ENCODE data around the gene SCN4B. TPM values are rescaled to one million over a fixed set of nuclear protein-coding genes. Genes with fewer than 3 reads are reported as not detected.

Gene SCN4B
- total and polyA plus RNA-seq, 8 donors: 2.2 to 10.1 (median 7.5) TPM

DNA sequence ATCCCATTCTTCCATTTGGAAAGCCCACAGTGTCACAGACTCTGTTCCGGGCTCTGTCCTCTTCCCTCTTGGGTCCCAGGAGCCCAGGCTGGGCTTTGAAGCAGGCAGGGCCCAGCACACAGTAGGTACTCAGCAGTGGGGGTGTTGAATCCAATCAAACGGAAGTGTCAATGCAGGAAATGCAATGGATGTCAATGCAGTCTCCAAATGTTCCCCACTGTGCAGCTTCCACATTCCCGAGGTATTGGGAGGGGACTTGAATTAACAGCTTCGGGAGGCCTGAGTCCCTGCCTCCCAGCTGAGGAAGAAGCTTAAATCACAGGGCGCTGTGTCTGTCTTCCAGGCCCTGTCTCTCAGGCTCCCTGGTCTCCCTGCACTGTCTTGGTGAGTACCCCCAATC is 44.1 kb downstream of the SCN4B start:
- DNase-seq: no peak
- TF ChIP-seq, protein P1, sequence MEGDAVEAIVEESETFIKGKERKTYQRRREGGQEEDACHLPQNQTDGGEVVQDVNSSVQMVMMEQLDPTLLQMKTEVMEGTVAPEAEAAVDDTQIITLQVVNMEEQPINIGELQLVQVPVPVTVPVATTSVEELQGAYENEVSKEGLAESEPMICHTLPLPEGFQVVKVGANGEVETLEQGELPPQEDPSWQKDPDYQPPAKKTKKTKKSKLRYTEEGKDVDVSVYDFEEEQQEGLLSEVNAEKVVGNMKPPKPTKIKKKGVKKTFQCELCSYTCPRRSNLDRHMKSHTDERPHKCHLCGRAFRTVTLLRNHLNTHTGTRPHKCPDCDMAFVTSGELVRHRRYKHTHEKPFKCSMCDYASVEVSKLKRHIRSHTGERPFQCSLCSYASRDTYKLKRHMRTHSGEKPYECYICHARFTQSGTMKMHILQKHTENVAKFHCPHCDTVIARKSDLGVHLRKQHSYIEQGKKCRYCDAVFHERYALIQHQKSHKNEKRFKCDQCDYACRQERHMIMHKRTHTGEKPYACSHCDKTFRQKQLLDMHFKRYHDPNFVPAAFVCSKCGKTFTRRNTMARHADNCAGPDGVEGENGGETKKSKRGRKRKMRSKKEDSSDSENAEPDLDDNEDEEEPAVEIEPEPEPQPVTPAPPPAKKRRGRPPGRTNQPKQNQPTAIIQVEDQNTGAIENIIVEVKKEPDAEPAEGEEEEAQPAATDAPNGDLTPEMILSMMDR (IDR thresholded peaks at IDR 0.05): no peak
- no peak for ATAC-seq
- intact Hi-C loops (cut with DNase I): no loop called here
- no peaks in the 10 kb centered on the region for H3K9me3 ChIP-seq
- H3K27ac ChIP-seq: no peak overlapping the region
- no peaks in the 10 kb centered on the region for H3K4me1 ChIP-seq
- H3K27me3 ChIP-seq: no peaks in the 10 kb centered on the region
- H3K36me3 ChIP-seq: no peaks in the 10 kb centered on the region
- no peak overlapping the region for H3K4me3 ChIP-seq

DNA sequence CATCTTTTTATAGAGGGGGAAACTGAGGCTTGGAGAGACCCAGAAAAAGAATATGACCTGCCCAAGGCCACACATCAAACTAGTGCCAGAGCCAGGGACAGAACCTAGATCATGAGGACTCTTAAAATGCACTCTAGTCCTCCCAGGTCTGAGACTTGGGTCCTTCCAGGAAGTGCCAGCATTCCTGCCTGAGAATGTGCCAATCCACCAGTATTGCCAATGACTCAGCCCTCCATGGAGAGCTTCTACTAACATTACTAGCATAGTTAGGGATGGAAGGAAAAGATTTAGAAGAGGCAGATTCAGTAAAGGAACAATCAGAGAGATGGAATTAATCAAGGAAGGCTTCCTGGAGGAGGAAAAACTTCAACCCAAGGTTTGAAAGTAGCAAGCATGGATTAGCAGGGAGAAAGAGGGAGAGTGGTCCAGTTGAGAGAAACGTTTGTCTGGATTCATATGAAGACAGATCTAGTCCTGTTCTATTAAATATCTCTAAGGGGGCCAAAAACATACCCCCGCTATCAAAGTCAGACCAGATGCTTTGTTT is 45.8 kb downstream of the SCN4B start:
- intact Hi-C loops (cut with DNase I): no loop called here
- Histone ChIP-seq H3K4me1 (no peaks in the 10 kb centered on the region), H3K9me3 (no peaks in the 10 kb centered on the region), H3K4me3 (no peak overlapping the region), H3K27ac (no peak overlapping the region), H3K36me3 (no peaks in the 10 kb centered on the region), H3K27me3 (no peaks in the 10 kb centered on the region)
- peak; percentile 83 for ATAC-seq
- DNase-seq: peak in 1 of 4 donors; percentile 45
- TF ChIP-seq, protein P1 (IDR thresholded peaks at IDR 0.05): no peak

DNA sequence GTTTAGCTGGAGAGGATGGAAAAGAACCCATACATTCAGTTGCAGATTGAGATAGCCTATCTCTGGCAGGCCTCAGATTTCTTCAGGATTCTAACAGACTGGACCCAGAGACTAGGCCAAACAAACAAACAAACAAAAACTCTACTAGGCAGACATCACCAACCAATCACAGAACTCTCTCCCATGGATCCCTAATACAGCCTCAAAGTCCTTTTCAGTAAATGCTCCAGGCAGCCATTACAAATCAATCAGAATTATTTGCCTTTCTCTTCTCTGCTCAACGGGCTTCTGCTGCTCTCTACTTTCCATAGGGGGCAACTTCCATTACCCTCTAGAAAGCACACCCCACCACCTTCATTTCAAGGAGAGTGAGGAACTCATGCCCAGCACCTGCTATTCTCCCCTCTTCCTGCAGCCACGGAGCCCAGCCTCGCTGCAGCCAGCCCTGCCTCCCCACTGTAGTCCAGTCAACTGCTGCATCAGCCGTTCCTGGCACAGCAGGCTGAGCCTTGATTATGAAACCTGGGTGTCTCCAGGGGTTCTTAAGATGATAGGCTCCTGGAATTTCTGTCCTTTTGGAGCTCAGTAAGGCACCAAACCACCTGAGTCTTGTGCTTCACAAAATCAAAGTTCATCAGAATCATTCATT is 46.8 kb downstream of the SCN4B start:
- Histone ChIP-seq H3K27ac (no peak overlapping the region), H3K4me1 (no peaks in the 10 kb centered on the region), H3K27me3 (no peaks in the 10 kb centered on the region), H3K36me3 (no peaks in the 10 kb centered on the region), H3K9me3 (no peaks in the 10 kb centered on the region), H3K4me3 (no peak overlapping the region)
- intact Hi-C loops (cut with DNase I): no loop called here
- DNase-seq (no peak), ATAC-seq (no peak)
- TF ChIP-seq, protein P1 (IDR thresholded peaks at IDR 0.05): no peak

DNA sequence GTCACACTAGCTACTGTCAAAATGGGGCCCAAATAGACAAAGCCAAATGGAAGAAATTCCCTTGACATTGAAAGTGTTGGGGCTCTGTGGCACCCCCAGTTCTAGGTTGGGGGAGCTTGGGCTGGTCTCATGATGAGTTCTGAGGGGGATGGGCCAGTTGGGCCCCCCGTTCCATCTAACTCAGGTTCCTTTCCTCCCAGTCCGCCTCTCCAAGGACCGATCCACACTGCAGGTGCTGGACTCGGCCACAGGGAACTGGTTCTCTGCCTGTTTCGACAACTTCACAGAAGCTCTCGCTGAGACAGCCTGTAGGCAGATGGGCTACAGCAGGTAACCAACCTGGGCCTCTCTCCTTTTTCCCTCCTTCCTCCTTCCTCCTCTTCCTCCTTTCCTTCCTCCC is 48.1 kb downstream of the SCN4B start:
- H3K4me1 ChIP-seq: no peaks in the 10 kb centered on the region
- ATAC-seq (no peak), DNase-seq (no peak)
- no peaks in the 10 kb centered on the region for H3K36me3 ChIP-seq
- intact Hi-C loops (cut with DNase I): no loop called here
- no peak overlapping the region for H3K27ac ChIP-seq
- H3K27me3 ChIP-seq: no peaks in the 10 kb centered on the region
- H3K9me3 ChIP-seq: no peaks in the 10 kb centered on the region
- no peak overlapping the region for H3K4me3 ChIP-seq
- TF ChIP-seq, protein P1 (IDR thresholded peaks at IDR 0.05): no peak

DNA sequence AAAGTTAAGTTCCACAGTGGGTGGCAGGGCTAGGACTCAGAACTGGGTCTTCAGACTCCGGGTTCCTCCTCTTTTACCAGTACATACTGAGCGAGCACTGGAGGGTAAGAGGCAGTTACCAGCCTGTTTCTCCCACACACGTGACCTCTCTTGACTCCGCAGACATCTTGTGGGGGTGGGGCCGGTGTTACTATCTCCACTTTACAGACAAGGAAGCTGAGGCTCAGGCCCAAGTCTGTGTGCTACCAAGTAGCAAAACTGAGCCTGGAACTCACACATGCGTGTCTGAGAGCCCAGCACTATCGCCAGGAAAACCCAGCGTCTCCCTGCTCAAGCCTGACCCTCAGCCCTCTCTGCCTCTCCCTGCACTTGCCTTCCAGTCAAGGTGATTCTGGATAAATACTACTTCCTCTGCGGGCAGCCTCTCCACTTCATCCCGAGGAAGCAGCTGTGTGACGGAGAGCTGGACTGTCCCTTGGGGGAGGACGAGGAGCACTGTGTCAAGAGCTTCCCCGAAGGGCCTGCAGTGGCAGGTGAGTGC is 49.8 kb downstream of the SCN4B start:
- Histone ChIP-seq H3K4me3 (no peak overlapping the region), H3K27ac (no peak overlapping the region), H3K4me1 (no peaks in the 10 kb centered on the region), H3K36me3 (no peaks in the 10 kb centered on the region), H3K27me3 (no peaks in the 10 kb centered on the region), H3K9me3 (no peaks in the 10 kb centered on the region)
- TF ChIP-seq, protein P1 (IDR thresholded peaks at IDR 0.05): no peak
- ATAC-seq (no peak), DNase-seq (no peak)
- intact Hi-C loops (cut with DNase I): no loop called here
